Measurements from ENCODE around the gene MCCC1. TPM values are rescaled to one million over a fixed set of nuclear protein-coding genes. Genes with fewer than 3 reads are reported as not detected.
"Not testable (repeated sequence)": the region's sequence is repeated elsewhere in the genome, so short reads cannot be mapped to it uniquely, and the experiment has no call there.

MCCC1 gene
- total RNA-seq, 1 donor from 2014 or later: 32.2 TPM

- H3K9me3 Mint-ChIP-seq (ENCODE audit: low read depth): no peaks in the 10 kb centered on the region
- TF ChIP-seq, protein P1, sequence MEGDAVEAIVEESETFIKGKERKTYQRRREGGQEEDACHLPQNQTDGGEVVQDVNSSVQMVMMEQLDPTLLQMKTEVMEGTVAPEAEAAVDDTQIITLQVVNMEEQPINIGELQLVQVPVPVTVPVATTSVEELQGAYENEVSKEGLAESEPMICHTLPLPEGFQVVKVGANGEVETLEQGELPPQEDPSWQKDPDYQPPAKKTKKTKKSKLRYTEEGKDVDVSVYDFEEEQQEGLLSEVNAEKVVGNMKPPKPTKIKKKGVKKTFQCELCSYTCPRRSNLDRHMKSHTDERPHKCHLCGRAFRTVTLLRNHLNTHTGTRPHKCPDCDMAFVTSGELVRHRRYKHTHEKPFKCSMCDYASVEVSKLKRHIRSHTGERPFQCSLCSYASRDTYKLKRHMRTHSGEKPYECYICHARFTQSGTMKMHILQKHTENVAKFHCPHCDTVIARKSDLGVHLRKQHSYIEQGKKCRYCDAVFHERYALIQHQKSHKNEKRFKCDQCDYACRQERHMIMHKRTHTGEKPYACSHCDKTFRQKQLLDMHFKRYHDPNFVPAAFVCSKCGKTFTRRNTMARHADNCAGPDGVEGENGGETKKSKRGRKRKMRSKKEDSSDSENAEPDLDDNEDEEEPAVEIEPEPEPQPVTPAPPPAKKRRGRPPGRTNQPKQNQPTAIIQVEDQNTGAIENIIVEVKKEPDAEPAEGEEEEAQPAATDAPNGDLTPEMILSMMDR (IDR thresholded peaks at IDR 0.05; ENCODE audit: unreplicated experiment): no peak
- H3K4me1 Mint-ChIP-seq (ENCODE audit: low read depth): peaks cover 3% of the 10 kb centered on the region
- H3K36me3 Mint-ChIP-seq (ENCODE audit: insufficient read depth): no peaks in the 10 kb centered on the region
- no peaks in the 10 kb centered on the region for H3K27me3 Mint-ChIP-seq
- H3K27ac Mint-ChIP-seq: no peak overlapping the region
- no peak for DNase-seq (ENCODE audit: low spot score, unreplicated experiment)
- no peak overlapping the region for H3K4me3 Mint-ChIP-seq (ENCODE audit: low read depth)
These were observed 92.8 kb downstream of the MCCC1 start for GRCh38 chr3:183006396-183007002.

DNA sequence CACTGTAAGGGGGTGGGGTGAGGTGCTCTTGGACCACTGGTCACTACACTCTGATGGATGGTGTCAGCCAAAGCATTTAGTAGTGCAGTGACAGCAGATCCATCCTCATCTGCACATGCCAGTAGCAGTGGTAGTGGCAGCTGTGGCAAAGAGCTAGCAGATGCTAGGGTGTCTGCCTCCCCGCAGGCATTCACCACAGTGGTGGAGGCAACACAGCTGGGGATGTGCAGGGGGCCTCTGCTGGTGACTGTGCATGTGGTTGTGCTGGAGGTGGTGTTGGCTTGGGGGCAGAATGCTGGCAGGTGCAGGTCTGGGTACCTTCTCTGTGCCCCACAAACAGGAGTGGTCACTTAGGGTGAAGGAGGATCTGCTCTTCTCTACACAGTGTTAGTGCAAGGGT, 99.5 kb downstream of the MCCC1 start:
- H3K9me3 Mint-ChIP-seq (ENCODE audit: low read depth): peaks cover 10% of the 10 kb centered on the region
- H3K4me3 Mint-ChIP-seq (ENCODE audit: low read depth): no peak overlapping the region
- peaks cover 3% of the 10 kb centered on the region for H3K36me3 Mint-ChIP-seq (ENCODE audit: insufficient read depth)
- H3K4me1 Mint-ChIP-seq (ENCODE audit: low read depth): no peaks in the 10 kb centered on the region
- TF ChIP-seq, protein P1 (IDR thresholded peaks at IDR 0.05; ENCODE audit: unreplicated experiment): no peak
- no peak for DNase-seq (ENCODE audit: low spot score, unreplicated experiment)
- no peaks in the 10 kb centered on the region for H3K27me3 Mint-ChIP-seq
- H3K27ac Mint-ChIP-seq: no peak overlapping the region

DNA sequence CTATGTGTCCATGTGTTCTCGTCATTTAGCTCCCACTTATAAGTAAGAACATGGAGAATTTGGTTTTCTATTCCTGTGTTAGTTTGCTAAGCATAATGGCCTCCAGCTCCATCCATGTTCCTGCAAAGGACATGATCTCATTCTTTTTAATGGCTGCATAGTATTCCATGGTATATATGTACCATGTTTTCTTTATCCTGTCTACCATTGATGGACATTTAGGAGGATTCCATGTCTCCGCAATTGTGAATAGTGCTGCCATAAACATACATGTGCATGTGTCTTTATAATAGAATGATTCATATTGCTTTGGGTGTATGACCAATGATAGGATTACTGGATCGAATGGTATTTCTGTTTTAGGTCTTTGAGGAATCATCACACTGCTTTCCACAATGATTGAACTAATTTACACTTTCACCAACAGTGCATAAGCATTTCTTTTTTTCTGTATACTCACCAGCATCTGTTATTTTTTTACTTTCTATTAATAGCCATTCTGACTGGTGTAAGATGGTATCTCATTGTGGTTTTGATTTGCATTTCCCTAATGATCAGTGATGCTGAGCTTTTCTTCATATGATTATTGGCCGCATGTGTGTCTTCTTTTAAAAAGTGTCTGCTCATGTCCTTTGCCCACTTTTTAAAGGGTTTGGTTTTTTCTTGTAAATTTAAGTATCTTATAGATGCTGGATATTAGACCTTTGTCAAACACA, 105.7 kb downstream of the MCCC1 start:
- not testable (repeated sequence) for H3K4me1 Mint-ChIP-seq (ENCODE audit: low read depth); DNase-seq (ENCODE audit: low spot score, unreplicated experiment); H3K4me3 Mint-ChIP-seq (ENCODE audit: low read depth); H3K27me3 Mint-ChIP-seq; H3K36me3 Mint-ChIP-seq (ENCODE audit: insufficient read depth); H3K27ac Mint-ChIP-seq
- H3K9me3 Mint-ChIP-seq (ENCODE audit: low read depth): peaks cover 19% of the 10 kb centered on the region

GRCh38 chr3:182989566-182989965, 109.7 kb downstream of the MCCC1 start:
- Mint-ChIP-seq H3K36me3 (ENCODE audit: insufficient read depth) (no peaks in the 10 kb centered on the region), H3K27ac (no peak overlapping the region), H3K9me3 (ENCODE audit: low read depth) (peaks cover 9% of the 10 kb centered on the region), H3K4me3 (ENCODE audit: low read depth) (no peak overlapping the region), H3K27me3 (no peaks in the 10 kb centered on the region), H3K4me1 (ENCODE audit: low read depth) (no peaks in the 10 kb centered on the region)
- TF ChIP-seq, protein P1 (IDR thresholded peaks at IDR 0.05; ENCODE audit: unreplicated experiment): no peak
- no peak for DNase-seq (ENCODE audit: low spot score, unreplicated experiment)

DNA sequence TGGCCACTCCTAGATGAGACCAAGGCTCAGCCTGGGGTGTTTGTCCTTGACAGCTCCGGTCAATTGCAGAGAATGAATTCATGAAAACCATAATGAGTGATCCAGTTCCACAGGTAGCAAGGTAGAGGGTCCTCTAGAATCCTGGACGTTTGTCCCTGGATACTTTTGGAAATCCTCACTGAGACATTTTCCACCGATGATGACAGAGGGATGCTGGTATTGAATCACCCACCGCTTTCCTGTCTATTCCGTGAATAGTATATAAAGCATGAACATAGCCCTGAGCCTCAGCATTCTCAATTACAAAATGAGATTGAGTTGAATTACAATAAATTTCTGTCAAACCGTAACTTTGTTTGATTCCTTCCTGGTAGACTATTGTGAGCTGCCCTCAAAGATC, 113.3 kb downstream of the MCCC1 start:
- no peaks in the 10 kb centered on the region for H3K36me3 Mint-ChIP-seq (ENCODE audit: insufficient read depth)
- no peak overlapping the region for H3K4me3 Mint-ChIP-seq (ENCODE audit: low read depth)
- no peaks in the 10 kb centered on the region for H3K4me1 Mint-ChIP-seq (ENCODE audit: low read depth)
- no peaks in the 10 kb centered on the region for H3K9me3 Mint-ChIP-seq (ENCODE audit: low read depth)
- H3K27ac Mint-ChIP-seq: no peak overlapping the region
- DNase-seq (ENCODE audit: low spot score, unreplicated experiment): no peak
- TF ChIP-seq, protein P1 (IDR thresholded peaks at IDR 0.05; ENCODE audit: unreplicated experiment): no peak
- H3K27me3 Mint-ChIP-seq: no peaks in the 10 kb centered on the region

- Mint-ChIP-seq H3K9me3 (ENCODE audit: low read depth) (no peaks in the 10 kb centered on the region), H3K27me3 (no peaks in the 10 kb centered on the region), H3K27ac (no peak overlapping the region), H3K4me1 (ENCODE audit: low read depth) (peaks cover 7% of the 10 kb centered on the region), H3K36me3 (ENCODE audit: insufficient read depth) (no peaks in the 10 kb centered on the region), H3K4me3 (ENCODE audit: low read depth) (no peak overlapping the region)
- no peak for DNase-seq (ENCODE audit: low spot score, unreplicated experiment)
- TF ChIP-seq, protein P1 (IDR thresholded peaks at IDR 0.05; ENCODE audit: unreplicated experiment): no peak
These were observed 115.4 kb downstream of the MCCC1 start for GRCh38 chr3:182983876-182984275.

Measured in progenitor cell of endocrine pancreas (in vitro differentiated cells).